Lung (tissue), 12 donors: ENCODE data around the gene ERCC5. TPM values are rescaled to one million over a fixed set of nuclear protein-coding genes. Genes with fewer than 3 reads are reported as not detected.

Experiments used
- ATAC-seq: fragments of 200-7000 bp; cut with Tn5 transposase; one replicate; pipeline ENCODE4 v1.9.1; 2020; ENCODE audit warnings: moderate number of reproducible peaks; ENCODE audit not compliant: insufficient read depth, low FRiP score
- DNase-seq, 3 donors: peaks; one replicate each; pipeline ENCODE4 v3.0.0-alpha.2; 2013 to 2017
- H3K27ac ChIP-seq, 2 donors: one replicate each; pipeline ENCODE4 v1.5.1; 2013; ENCODE audit warnings: mild to moderate bottlenecking in 2 of 2, moderate library complexity in 2 of 2, control low read depth in 1 of 2, inconsistent platforms in 1 of 2, low read depth in 1 of 2, low read length in 1 of 2
- H3K27me3 ChIP-seq, 3 donors: one replicate each; pipeline ENCODE4 v1.5.1; 2013; ENCODE audit warnings: low read length in 2 of 3; ENCODE audit not compliant: control insufficient read depth in 3 of 3, insufficient read depth in 3 of 3
- H3K36me3 ChIP-seq, 4 donors: one replicate each; pipeline ENCODE4 v1.5.1; 2013; ENCODE audit warnings: low read length in 4 of 4, mild to moderate bottlenecking in 1 of 4, moderate library complexity in 1 of 4; ENCODE audit not compliant: control insufficient read depth in 4 of 4, insufficient read depth in 4 of 4
- H3K4me1 ChIP-seq, 5 donors: one replicate each; pipeline ENCODE4 v1.5.1; 2013; ENCODE audit warnings: low read length in 5 of 5, mild to moderate bottlenecking in 2 of 5, moderate library complexity in 1 of 5; ENCODE audit not compliant: control insufficient read depth in 5 of 5, insufficient read depth in 5 of 5
- H3K4me3 ChIP-seq: one replicate; pipeline ENCODE4 v1.5.1; 2013; ENCODE audit warnings: mild to moderate bottlenecking, control low read depth, moderate library complexity
- H3K9ac ChIP-seq, 2 donors: one replicate each; pipeline ENCODE4 v1.5.1; 2013; ENCODE audit warnings: low read length in 2 of 2, control low read depth in 1 of 2; ENCODE audit not compliant: insufficient read depth in 1 of 2
- H3K9me3 ChIP-seq, 4 donors: one replicate each; pipeline ENCODE4 v1.5.1; 2013; ENCODE audit warnings: low read length in 3 of 4, mild to moderate bottlenecking in 1 of 4, moderate library complexity in 1 of 4; ENCODE audit not compliant: control insufficient read depth in 4 of 4, insufficient read depth in 3 of 4
- WGBS, 2 donors: extraction: QIAGEN DNeasy Blood & Tissue Kit; methylation state at CpG; one replicate each; pipeline ENCODE4 v1.1.7; 2013; 5-methylcytosine and 5-hydroxymethylcytosine counted together
- polyA plus RNA-seq, 2 donors: library from polyadenylated mRNA; stranded (reverse); fragments of 200-250 nt; gene quantifications; one replicate each; pipeline ENCODE4 v1.2.1, GENCODE V29; 2013
- total RNA-seq, 2 donors: library from RNA; depleted of rRNA in 1 of 2; stranded (reverse); fragments of >200 nt in 1 of 2; gene quantifications; one replicate each; pipeline ENCODE4 v1.2.1, GENCODE V29; 2014 to 2021
- TF ChIP-seq, protein P1 (sequence below): IDR thresholded peaks from 2 replicates; pipeline ENCODE4 v1.5.1; 2012; ENCODE audit warnings: mild to moderate bottlenecking; ENCODE audit errors: control extremely low read depth, extremely low read depth
- donor health status: control.
- donor health status: control.
- donor health status: Bipolar disorder and iron deficiency.
- donor health status: healthy.
- donor health status: DM: yes; HTN: yes; CAD: no.

The ERCC5 gene
- total and polyA plus RNA-seq, 4 donors: 23.0 to 81.4 (median 58.0) TPM

DNA sequence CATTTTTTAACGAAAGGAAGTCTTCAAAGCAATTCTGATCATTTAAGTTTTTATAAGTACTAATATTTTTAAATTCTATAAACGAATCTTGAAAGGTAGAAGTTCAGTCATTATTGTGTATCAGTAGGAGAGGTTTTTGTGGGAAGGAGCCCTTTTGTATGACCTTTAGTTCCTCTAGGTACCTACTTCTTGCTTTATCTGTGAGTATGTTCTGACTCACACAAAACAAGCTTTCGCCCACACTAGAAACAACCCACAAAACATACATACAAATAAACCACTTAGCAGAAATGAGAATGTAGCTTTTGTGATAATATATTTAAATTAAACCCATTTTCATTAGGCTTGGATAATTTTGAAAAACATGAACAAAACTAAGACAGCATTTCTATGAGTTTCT lies 27.8 kb downstream of the ERCC5 start:
- ATAC-seq: no peak
- TF ChIP-seq, protein P1, sequence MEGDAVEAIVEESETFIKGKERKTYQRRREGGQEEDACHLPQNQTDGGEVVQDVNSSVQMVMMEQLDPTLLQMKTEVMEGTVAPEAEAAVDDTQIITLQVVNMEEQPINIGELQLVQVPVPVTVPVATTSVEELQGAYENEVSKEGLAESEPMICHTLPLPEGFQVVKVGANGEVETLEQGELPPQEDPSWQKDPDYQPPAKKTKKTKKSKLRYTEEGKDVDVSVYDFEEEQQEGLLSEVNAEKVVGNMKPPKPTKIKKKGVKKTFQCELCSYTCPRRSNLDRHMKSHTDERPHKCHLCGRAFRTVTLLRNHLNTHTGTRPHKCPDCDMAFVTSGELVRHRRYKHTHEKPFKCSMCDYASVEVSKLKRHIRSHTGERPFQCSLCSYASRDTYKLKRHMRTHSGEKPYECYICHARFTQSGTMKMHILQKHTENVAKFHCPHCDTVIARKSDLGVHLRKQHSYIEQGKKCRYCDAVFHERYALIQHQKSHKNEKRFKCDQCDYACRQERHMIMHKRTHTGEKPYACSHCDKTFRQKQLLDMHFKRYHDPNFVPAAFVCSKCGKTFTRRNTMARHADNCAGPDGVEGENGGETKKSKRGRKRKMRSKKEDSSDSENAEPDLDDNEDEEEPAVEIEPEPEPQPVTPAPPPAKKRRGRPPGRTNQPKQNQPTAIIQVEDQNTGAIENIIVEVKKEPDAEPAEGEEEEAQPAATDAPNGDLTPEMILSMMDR: no peak
- peaks cover 20 to 52% (median 21%) of the 10 kb centered on the region in 4 donors for H3K36me3 ChIP-seq

GRCh38 chr13:102875256-102875655 lies 29.4 kb downstream of the ERCC5 start:
- Histone ChIP-seq H3K27me3 (no peaks in the 10 kb centered on the region), H3K4me1 (peaks cover 0 to 11% (median 4%) of the 10 kb centered on the region in 5 donors), H3K4me3 (no peak overlapping the region), H3K9ac (no peak overlapping the region), H3K27ac (no peak overlapping the region), H3K36me3 (peaks cover 16 to 41% (median 20%) of the 10 kb centered on the region in 4 donors), H3K9me3 (no peaks in the 10 kb centered on the region)
- ATAC-seq (no peak), DNase-seq (no peak)
- TF ChIP-seq, protein P1: no peak
- 90 to 91% methylated on average over 4 of the region's 4 CpGs for WGBS, 2 donors

More for the DNA sequence above, 27.8 kb downstream of the ERCC5 start:
- 56 to 63% methylated on average over 3 of the region's 3 CpGs for WGBS, 2 donors
- Histone ChIP-seq H3K9me3 (no peaks in the 10 kb centered on the region), H3K9ac (no peak overlapping the region), H3K27ac (no peak overlapping the region), H3K4me3 (no peak overlapping the region), H3K27me3 (no peaks in the 10 kb centered on the region), H3K4me1 (peaks cover 0 to 8% (median 4%) of the 10 kb centered on the region in 5 donors)
- no peak for DNase-seq

DNA sequence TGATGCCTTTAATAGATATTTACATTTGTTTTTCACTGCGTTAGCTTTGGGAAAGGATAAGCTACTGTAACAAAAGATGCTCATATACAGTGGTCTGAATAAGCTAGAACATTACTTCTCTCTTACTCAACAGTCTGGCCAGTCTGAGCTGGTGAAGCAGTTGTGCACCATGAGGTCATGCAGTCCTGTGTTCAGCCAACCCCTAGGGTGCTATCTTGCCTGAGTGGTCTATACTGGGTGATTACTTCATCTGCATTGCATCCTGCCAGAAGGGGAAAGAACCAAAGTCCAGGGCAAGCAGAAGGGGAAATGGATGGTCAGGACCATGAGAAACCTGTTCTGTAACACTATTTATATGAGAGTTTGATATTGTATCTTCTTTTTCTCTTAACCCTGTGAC lies 31.5 kb downstream of the ERCC5 start:
- ATAC-seq: no peak
- Histone ChIP-seq H3K27ac (peak overlapping the region in 1 of 2 donors; percentile 3), H3K4me3 (no peak overlapping the region), H3K9me3 (no peaks in the 10 kb centered on the region), H3K4me1 (peaks cover 0 to 9% (median 0%) of the 10 kb centered on the region in 5 donors), H3K27me3 (no peaks in the 10 kb centered on the region), H3K36me3 (peaks cover 16 to 32% (median 19%) of the 10 kb centered on the region in 4 donors), H3K9ac (no peak overlapping the region)
- DNase-seq: no peak
- 94 to 100% methylated on average over 1 of the region's 1 CpG for WGBS, 2 donors
- TF ChIP-seq, protein P1: no peak

- H3K9ac ChIP-seq: peak overlapping the region in 1 of 2 donors; percentile 17
- H3K36me3 ChIP-seq: peaks cover 12 to 21% (median 14%) of the 10 kb centered on the region in 4 donors
- H3K4me1 ChIP-seq: peaks cover 0 to 9% (median 0%) of the 10 kb centered on the region in 5 donors
- no peaks in the 10 kb centered on the region for H3K27me3 ChIP-seq
- H3K4me3 ChIP-seq: no peak overlapping the region
- H3K27ac ChIP-seq: peak overlapping the region in 1 of 2 donors; percentile 57
- TF ChIP-seq, protein P1: no peak
- no peaks in the 10 kb centered on the region for H3K9me3 ChIP-seq
- ATAC-seq (no peak), DNase-seq (peak; percentile 12 to 33 (median 21))
- WGBS, 2 donors: 65 to 69% methylated on average over 5 of the region's 5 CpGs
These were observed 32.6 kb downstream of the ERCC5 start for GRCh38 chr13:102878481-102878880.
